ENCODE measurements around the gene UBE2C. TPM values are rescaled to one million over a fixed set of nuclear protein-coding genes. Genes with fewer than 3 reads are reported as not detected.
A peak's percentile ranks its signal among the peaks of the same experiment; 100 is the strongest.

Gene UBE2C
- total RNA-seq, 1 donor from 2014 or later: 17.2 TPM

GRCh38 chr20:45853484-45853883, 41.0 kb downstream of the UBE2C start:
- no peak for TF ChIP-seq CTCF (IDR thresholded peaks at IDR 0.05)
- H3K4me1 Mint-ChIP-seq (ENCODE audit: low read depth): peaks cover 24% of the 10 kb centered on the region
- H3K27me3 Mint-ChIP-seq (ENCODE audit: low read depth): no peaks in the 10 kb centered on the region
- no peaks in the 10 kb centered on the region for H3K9me3 Mint-ChIP-seq (ENCODE audit: low read depth)
- no peaks in the 10 kb centered on the region for H3K36me3 Mint-ChIP-seq (ENCODE audit: low read depth)
- no peak for DNase-seq (ENCODE audit: low spot score)
- no peak overlapping the region for H3K27ac Mint-ChIP-seq (ENCODE audit: unreplicated experiment)
- no peak overlapping the region for H3K4me3 Mint-ChIP-seq (ENCODE audit: unreplicated experiment)

- peaks cover 45% of the 10 kb centered on the region for H3K4me1 Mint-ChIP-seq (ENCODE audit: low read depth)
- no peak for DNase-seq (ENCODE audit: low spot score)
- H3K36me3 Mint-ChIP-seq (ENCODE audit: low read depth): peaks cover 3% of the 10 kb centered on the region
Measured at GRCh38 chr20:45857114-45857881, 44.9 kb downstream of the UBE2C start, which contains the start of the genes ACOT8 and ZSWIM3. Gene ACOT8, minus strand, starts transcription at chr20:45857392. Its CDS starts 77 bp downstream, at chr20:45857315. Gene ZSWIM3, plus strand, starts transcription at chr20:45857614. Its CDS starts 212 bp downstream, at chr20:45857826.

DNA sequence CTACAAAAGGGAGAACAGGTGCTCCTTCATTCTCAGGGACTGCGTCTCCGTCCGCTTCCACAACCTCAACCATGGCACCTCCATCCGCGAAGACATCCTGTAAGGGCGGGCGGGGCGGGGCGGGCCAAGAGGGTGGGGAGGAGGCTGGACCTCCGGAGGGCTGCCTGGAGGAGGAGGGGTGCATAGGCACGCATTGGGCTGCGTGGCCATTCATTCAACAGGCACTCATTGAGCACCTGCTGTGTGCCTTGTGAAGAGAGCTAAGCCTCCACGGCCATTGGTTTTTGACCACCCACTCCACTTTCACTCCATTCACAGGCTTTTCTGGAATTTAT, 45.4 kb downstream of the UBE2C start:
- H3K27ac Mint-ChIP-seq (ENCODE audit: unreplicated experiment): peak overlapping the region; percentile 89

More at GRCh38 chr20:45857114-45857881, 44.9 kb downstream of the UBE2C start, which contains the start of the genes ACOT8 and ZSWIM3:
- H3K4me3 Mint-ChIP-seq (ENCODE audit: unreplicated experiment): peak within 1 kb of the TSS; percentile 91
- no peaks in the 10 kb centered on the region for H3K27me3 Mint-ChIP-seq (ENCODE audit: low read depth)
- H3K27ac Mint-ChIP-seq (ENCODE audit: unreplicated experiment): peak within 1 kb of the TSS; percentile 89
- no peaks in the 10 kb centered on the region for H3K9me3 Mint-ChIP-seq (ENCODE audit: low read depth)
- no peak for TF ChIP-seq CTCF (IDR thresholded peaks at IDR 0.05)

GRCh38 chr20:45859916-45860315, 47.5 kb downstream of the UBE2C start:
- Mint-ChIP-seq H3K27ac (ENCODE audit: unreplicated experiment) (no peak overlapping the region), H3K4me1 (ENCODE audit: low read depth) (peaks cover 43% of the 10 kb centered on the region), H3K36me3 (ENCODE audit: low read depth) (peaks cover 3% of the 10 kb centered on the region), H3K4me3 (ENCODE audit: unreplicated experiment) (no peak overlapping the region), H3K9me3 (ENCODE audit: low read depth) (no peaks in the 10 kb centered on the region), H3K27me3 (ENCODE audit: low read depth) (no peaks in the 10 kb centered on the region)
- TF ChIP-seq CTCF (IDR thresholded peaks at IDR 0.05): no peak
- no peak for DNase-seq (ENCODE audit: low spot score)

More for the DNA sequence above, 45.4 kb downstream of the UBE2C start:
- peaks cover 45% of the 10 kb centered on the region for H3K4me1 Mint-ChIP-seq (ENCODE audit: low read depth)
- H3K36me3 Mint-ChIP-seq (ENCODE audit: low read depth): peaks cover 3% of the 10 kb centered on the region
- H3K27me3 Mint-ChIP-seq (ENCODE audit: low read depth): no peaks in the 10 kb centered on the region
- no peaks in the 10 kb centered on the region for H3K9me3 Mint-ChIP-seq (ENCODE audit: low read depth)
- no peak for TF ChIP-seq CTCF (IDR thresholded peaks at IDR 0.05)
- peak overlapping the region; percentile 91 for H3K4me3 Mint-ChIP-seq (ENCODE audit: unreplicated experiment)
- no peak for DNase-seq (ENCODE audit: low spot score)

- DNase-seq (ENCODE audit: low spot score): no peak
- Mint-ChIP-seq H3K27me3 (ENCODE audit: low read depth) (no peaks in the 10 kb centered on the region), H3K4me3 (ENCODE audit: unreplicated experiment) (no peak overlapping the region), H3K9me3 (ENCODE audit: low read depth) (no peaks in the 10 kb centered on the region), H3K4me1 (ENCODE audit: low read depth) (peaks cover 43% of the 10 kb centered on the region), H3K36me3 (ENCODE audit: low read depth) (peaks cover 3% of the 10 kb centered on the region), H3K27ac (ENCODE audit: unreplicated experiment) (no peak overlapping the region)
- TF ChIP-seq CTCF (IDR thresholded peaks at IDR 0.05): no peak
Measured at GRCh38 chr20:45860560-45861220, 48.2 kb downstream of the UBE2C start.
